Endothelial cell of umbilical vein (primary cell): ENCODE results near the gene L3MBTL3. TPM values are rescaled to one million over a fixed set of nuclear protein-coding genes. Genes with fewer than 3 reads are reported as not detected.

ENCODE experiments used
- BruUV-seq: library from RNA; stranded (reverse); fragments of 400-500 nt; replicated peaks from 2 replicates; lab custom pipeline; 2021; lab: Mats Ljungman, UMichigan
- CTCF ChIA-PET: fragments of 300-600, 350-600 bp; sonication (Branson Sonifier 250); formaldehyde crosslinking; loops from one replicate; lab custom pipeline; 2021; ENCODE audit warnings: antibody characterized with exemption, inconsistent platforms; lab: Charles Lee
- POLR2A ChIA-PET: fragments of 300-600, 350-600 bp; sonication (Branson Sonifier 250); formaldehyde crosslinking; loops from one replicate; lab custom pipeline; 2021; ENCODE audit warnings: antibody characterized with exemption, inconsistent platforms; lab: Charles Lee
- DNase-seq: peaks from one replicate; pipeline ENCODE4 v3.0.0-alpha.2; 2011; ENCODE audit warnings: low read depth, low spot score
- FAIRE-seq: peaks from 2 replicates; lab custom pipeline; 2011; peaks lifted over from hg19 to GRCh38; lab: Jason Lieb, UNC
- H2AFZ ChIP-seq: 2 replicates; pipeline ENCODE4 v1.6.0; 2012; ENCODE audit warnings: low read depth, low read length, control low read depth, inconsistent platforms
- H3K27ac ChIP-seq: 2 replicates; pipeline ENCODE4 v1.5.1; 2011; ENCODE audit warnings: low read depth, mild to moderate bottlenecking, control low read depth, low read length, moderate library complexity; ENCODE audit not compliant: insufficient read depth
- H3K27me3 ChIP-seq, 2 experiments: 2 replicates each; pipeline versions ENCODE4 v1.6.0 to v1.6.1; 2011; ENCODE audit warnings: low read length in 2 of 2, mixed read lengths in 1 of 2; ENCODE audit not compliant: control insufficient read depth in 2 of 2, insufficient read depth in 2 of 2
- H3K36me3 ChIP-seq, 2 experiments: 2 replicates in 1 of 2; 3 replicates in 1 of 2; pipeline ENCODE4 v1.5.1; 2011; ENCODE audit warnings: low read length in 2 of 2, mild to moderate bottlenecking in 1 of 2, moderate library complexity in 1 of 2; ENCODE audit not compliant: control insufficient read depth in 2 of 2, insufficient read depth in 2 of 2; ENCODE audit errors: extremely low read depth in 1 of 2
- H3K4me1 ChIP-seq: 3 replicates; pipeline ENCODE4 v1.5.1; 2011; ENCODE audit warnings: mild to moderate bottlenecking, low read length; ENCODE audit not compliant: control insufficient read depth, insufficient read depth; ENCODE audit errors: extremely low read depth
- H3K4me2 ChIP-seq: 2 replicates; pipeline ENCODE4 v1.6.1; 2011; ENCODE audit warnings: low read length, control low read depth, mixed read lengths; ENCODE audit not compliant: insufficient read depth
- H3K4me3 ChIP-seq, 3 experiments: fragments of 200-600 bp in 1 of 3; sonication (generic), shearing (Covaris generic) in 1 of 3; replicated peaks in 1 of 3; 2 replicates each; pipeline ENCODE4 v1.5.1; 2011 to 2016; ENCODE audit warnings: control low read depth in 3 of 3, low read length in 3 of 3, mild to moderate bottlenecking in 2 of 3, inconsistent platforms in 1 of 3, low read depth in 1 of 3, moderate library complexity in 1 of 3; ENCODE audit not compliant: insufficient read depth in 1 of 3
- H3K79me2 ChIP-seq: 2 replicates; pipeline ENCODE4 v1.6.0; 2012; ENCODE audit warnings: low read length, inconsistent platforms; ENCODE audit not compliant: control insufficient read depth, insufficient read depth
- H3K9ac ChIP-seq: replicated peaks from 2 replicates; pipeline ENCODE3; 2011; ENCODE audit warnings: low read length, control low read depth; ENCODE audit not compliant: insufficient read depth; ENCODE audit errors: extremely low read depth
- H3K9me1 ChIP-seq: replicated peaks from 3 replicates; pipeline ENCODE4 v1.6.0; 2011; ENCODE audit warnings: mild to moderate bottlenecking, low read length; ENCODE audit not compliant: control insufficient read depth, insufficient read depth; ENCODE audit errors: extremely low read depth
- H3K9me3 ChIP-seq: replicated peaks from 2 replicates; pipeline ENCODE4 v1.5.1; 2012; ENCODE audit warnings: low read length, inconsistent platforms; ENCODE audit not compliant: control insufficient read depth, insufficient read depth
- H4K20me1 ChIP-seq: replicated peaks from 2 replicates; pipeline ENCODE3; 2011; ENCODE audit warnings: mild to moderate bottlenecking, low read length; ENCODE audit not compliant: control insufficient read depth, insufficient read depth; ENCODE audit errors: extremely low read depth
- EZH2 ChIP-seq: IDR thresholded peaks from 2 replicates; pipeline ENCODE4 v1.6.1; 2012; ENCODE audit warnings: borderline replicate concordance, low read depth, mild to moderate bottlenecking, moderate library complexity, low read length, inconsistent platforms; ENCODE audit not compliant: severe bottlenecking
- FOS ChIP-seq: IDR thresholded peaks from 2 replicates; pipeline ENCODE4 v1.6.1; 2011; ENCODE audit warnings: mild to moderate bottlenecking, low read length, moderate library complexity, borderline replicate concordance; ENCODE audit not compliant: insufficient read depth
- GATA2 ChIP-seq: IDR thresholded peaks from 2 replicates; pipeline ENCODE4 v1.7.0; 2011; ENCODE audit warnings: low read depth, mild to moderate bottlenecking, moderate library complexity, mixed read lengths, low read length; ENCODE audit not compliant: insufficient read length, insufficient read depth
- JUN ChIP-seq: IDR thresholded peaks from 2 replicates; pipeline ENCODE4 v1.6.1; 2011; ENCODE audit warnings: borderline replicate concordance, low read depth; ENCODE audit not compliant: insufficient read length, insufficient read depth
- MYC ChIP-seq: IDR thresholded peaks from one replicate; pipeline ENCODE4 v1.6.1; 2011; ENCODE audit warnings: mild to moderate bottlenecking, low read depth, low read length
- POLR2A ChIP-seq: IDR thresholded peaks from 2 replicates; pipeline ENCODE4 v1.6.1; 2012; ENCODE audit warnings: low read depth, mild to moderate bottlenecking, control low read depth, low read length
- POLR2AphosphoS5 ChIP-seq: IDR thresholded peaks from 2 replicates; pipeline ENCODE4 v1.6.1; 2012; ENCODE audit warnings: low read depth, mild to moderate bottlenecking, control low read depth, low read length, moderate library complexity; ENCODE audit not compliant: insufficient read depth
- dilution Hi-C: fragments of 300-500 bp; cut with MboI; formaldehyde crosslinking; loops from one replicate; pipeline ENCODE4 v1.15.0; 2019; ENCODE audit warnings: low sequenced_read_pairs; ENCODE audit not compliant: extremely low pct_ligation_motif_present
- intact Hi-C: fragments of 100-400 bp; cut with micrococcal nuclease; formaldehyde crosslinking; loops from one replicate; pipeline ENCODE4 v1.10.0; 2022
- polyA plus RNA-seq, 4 experiments: library from polyadenylated mRNA; depleted of rRNA in 3 of 4; stranded (reverse) in 3 of 4; unstranded in 1 of 4; fragments of >200 nt; gene quantifications; 2 replicates each; pipeline versions ENCODE4 v1.2.1 to v1.2.3, GENCODE V29; 2011 to 2012; ENCODE audit warnings: missing spikeins in 1 of 4
- total RNA-seq: library from RNA; stranded (reverse); gene quantifications from 2 replicates; pipeline ENCODE4 v1.2.3, GENCODE V29; 2021
- TF ChIP-seq, protein P1 (sequence below), 2 donors: IDR thresholded peaks; 1 replicate in 1 of 2; 2 replicates in 1 of 2; pipeline ENCODE4 v1.5.1; 2011; ENCODE audit warnings: low read length in 2 of 2, mild to moderate bottlenecking in 2 of 2, moderate library complexity in 2 of 2, control low read depth in 1 of 2, inconsistent platforms in 1 of 2, low read depth in 1 of 2; ENCODE audit not compliant: insufficient read depth in 1 of 2; ENCODE audit errors: extremely low read depth in 1 of 2
- TF ChIP-seq, protein P2 (sequence below): IDR thresholded peaks from 2 replicates; pipeline ENCODE4 v1.6.1; 2011; ENCODE audit not compliant: insufficient read depth, insufficient read length

Gene L3MBTL3
- total and polyA plus RNA-seq, 2 donors (not counting 3 experiments of a cell fraction or from before 2014, with no cell fraction given): 26.5 to 86.1 TPM

DNA sequence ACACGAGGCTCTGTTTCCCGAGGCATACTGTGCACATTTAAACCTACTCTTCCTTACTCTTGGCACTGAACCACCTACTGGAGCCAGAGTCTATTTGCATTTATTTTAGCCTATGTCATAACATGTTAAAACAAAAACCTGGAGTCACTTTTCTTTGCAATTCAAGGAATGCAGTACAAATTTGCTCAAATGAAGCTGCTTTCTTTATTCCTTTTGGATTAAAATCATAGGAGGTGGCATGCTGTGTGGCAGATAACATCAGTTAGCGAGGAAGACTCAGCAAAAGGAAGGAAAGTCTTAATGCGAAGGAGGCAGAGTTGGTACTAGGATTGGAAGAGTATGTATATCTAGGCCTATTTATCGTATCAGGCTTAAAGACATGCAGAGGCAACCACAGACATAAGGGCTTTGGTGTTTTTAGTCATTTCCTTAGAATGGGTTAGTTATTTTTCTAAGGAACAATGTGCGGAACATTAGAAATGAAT lies 111.4 kb downstream of the L3MBTL3 start:
- Histone ChIP-seq H3K4me3 (peak overlapping the region in 1 of 3 experiments; percentile 39), H3K4me2 (peak overlapping the region; percentile 85), H3K36me3 (peaks cover 0 to 11% of the 10 kb centered on the region in 2 experiments), H4K20me1 (no peaks in the 10 kb centered on the region), H3K9ac (peak overlapping the region; percentile 74), H2AFZ (peak overlapping the region; percentile 9), H3K27ac (peak overlapping the region; percentile 81), H3K9me3 (no peaks in the 10 kb centered on the region), H3K27me3 (no peaks in the 10 kb centered on the region), H3K9me1 (no peaks in the 10 kb centered on the region), H3K79me2 (peaks cover 25% of the 10 kb centered on the region), H3K4me1 (peaks cover 34% of the 10 kb centered on the region)
- FAIRE-seq (peak; percentile 91), DNase-seq (peak; percentile 80)
- ChIA-PET CTCF (interaction anchor here (0.8 to 1.3 kb wide), 7 partner anchors 11 to 153 kb away, joined by 3 to 4 read pairs (median 3); no protein-coding TSS in a partner anchor), POLR2A (interaction anchor here (0.6 to 1.1 kb wide), 2 partner anchors 11 to 22 kb away, joined by 3 to 8 read pairs; no protein-coding TSS in a partner anchor)
- intact Hi-C loops (loop anchor here (1.0 kb wide), 2 partner anchors 9 to 472 kb away; no protein-coding TSS in a partner anchor), dilution Hi-C loops (no loop called here)
- peak; percentile 64 for TF ChIP-seq FOS
- peak; percentile 42 for TF ChIP-seq JUN
- TF ChIP-seq POLR2A: no peak
- TF ChIP-seq POLR2AphosphoS5: peak; percentile 35
- peak; percentile 99 for TF ChIP-seq GATA2
- BruUV-seq: no TSS peak

DNA sequence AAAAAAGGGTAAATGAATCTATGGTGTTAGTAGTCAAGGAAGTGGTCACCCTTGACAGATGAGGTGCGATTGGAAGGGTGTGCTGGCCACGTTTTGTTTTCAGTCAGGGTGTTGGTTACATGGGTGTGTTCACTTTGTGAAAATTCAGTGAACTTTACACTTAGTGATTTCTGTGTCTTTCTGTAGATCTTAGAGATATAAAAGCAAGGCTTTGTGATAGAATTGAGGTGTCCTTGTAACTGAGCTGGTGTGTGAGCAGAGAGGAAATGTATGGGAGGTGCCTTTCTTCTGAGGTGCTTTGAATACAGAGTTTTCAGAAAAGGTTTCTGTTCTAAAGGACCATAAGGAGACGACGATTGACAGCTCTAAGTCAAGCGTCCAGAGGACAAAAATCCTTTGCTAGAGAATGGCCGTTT lies 113.9 kb downstream of the L3MBTL3 start:
- dilution Hi-C loops (no loop called here), intact Hi-C loops (no loop called here)
- no peak for DNase-seq
- Histone ChIP-seq H3K27me3 (no peaks in the 10 kb centered on the region), H3K9me1 (no peaks in the 10 kb centered on the region), H3K27ac (no peak overlapping the region), H3K4me2 (no peak overlapping the region), H3K9me3 (no peaks in the 10 kb centered on the region), H4K20me1 (no peaks in the 10 kb centered on the region), H3K4me1 (peaks cover 38% of the 10 kb centered on the region), H2AFZ (no peak overlapping the region), H3K36me3 (peaks cover 7 to 19% of the 10 kb centered on the region in 2 experiments), H3K79me2 (peaks cover 11% of the 10 kb centered on the region), H3K4me3 (no peak overlapping the region), H3K9ac (no peak overlapping the region)
- TF ChIP-seq EZH2 (no peak), MYC (no peak), GATA2 (no peak), POLR2AphosphoS5 (no peak), FOS (no peak), POLR2A (no peak), JUN (no peak)
- TF ChIP-seq, protein P1, sequence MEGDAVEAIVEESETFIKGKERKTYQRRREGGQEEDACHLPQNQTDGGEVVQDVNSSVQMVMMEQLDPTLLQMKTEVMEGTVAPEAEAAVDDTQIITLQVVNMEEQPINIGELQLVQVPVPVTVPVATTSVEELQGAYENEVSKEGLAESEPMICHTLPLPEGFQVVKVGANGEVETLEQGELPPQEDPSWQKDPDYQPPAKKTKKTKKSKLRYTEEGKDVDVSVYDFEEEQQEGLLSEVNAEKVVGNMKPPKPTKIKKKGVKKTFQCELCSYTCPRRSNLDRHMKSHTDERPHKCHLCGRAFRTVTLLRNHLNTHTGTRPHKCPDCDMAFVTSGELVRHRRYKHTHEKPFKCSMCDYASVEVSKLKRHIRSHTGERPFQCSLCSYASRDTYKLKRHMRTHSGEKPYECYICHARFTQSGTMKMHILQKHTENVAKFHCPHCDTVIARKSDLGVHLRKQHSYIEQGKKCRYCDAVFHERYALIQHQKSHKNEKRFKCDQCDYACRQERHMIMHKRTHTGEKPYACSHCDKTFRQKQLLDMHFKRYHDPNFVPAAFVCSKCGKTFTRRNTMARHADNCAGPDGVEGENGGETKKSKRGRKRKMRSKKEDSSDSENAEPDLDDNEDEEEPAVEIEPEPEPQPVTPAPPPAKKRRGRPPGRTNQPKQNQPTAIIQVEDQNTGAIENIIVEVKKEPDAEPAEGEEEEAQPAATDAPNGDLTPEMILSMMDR (IDR thresholded peaks at IDR 0.05; ENCODE audit: extremely low read depth in 1 of 2, insufficient read depth in 1 of 2, low read depth in 1 of 2, low read length in 2 of 2): no peak
- TF ChIP-seq, protein P2, sequence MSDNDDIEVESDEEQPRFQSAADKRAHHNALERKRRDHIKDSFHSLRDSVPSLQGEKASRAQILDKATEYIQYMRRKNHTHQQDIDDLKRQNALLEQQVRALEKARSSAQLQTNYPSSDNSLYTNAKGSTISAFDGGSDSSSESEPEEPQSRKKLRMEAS: no peak
- BruUV-seq: no TSS peak
- CTCF ChIA-PET: interaction anchor here (1.2 kb wide), 1 partner anchor 35 kb away, joined by 3 read pairs; no protein-coding TSS in a partner anchor
- POLR2A ChIA-PET: no interaction called here
- FAIRE-seq: no peak
